Breast epithelium (tissue), 3 donors: ENCODE measurements around the gene KCNIP1.

Experiments used
- POLR2AphosphoS5 ChIP-seq, 3 donors: sonication (generic); formaldehyde crosslinking; IDR thresholded peaks; one replicate each; pipeline ENCODE4 v1.6.1; 2017; ENCODE audit warnings: antibody characterized with exemption in 3 of 3
- TF ChIP-seq, protein P1 (sequence below), 3 donors: fragments of 450-650 bp; IDR thresholded peaks; one replicate each; pipeline ENCODE4 v1.5.1; 2016 to 2017; ENCODE audit warnings: antibody characterized with exemption in 3 of 3, mild to moderate bottlenecking in 3 of 3, moderate library complexity in 3 of 3

DNA sequence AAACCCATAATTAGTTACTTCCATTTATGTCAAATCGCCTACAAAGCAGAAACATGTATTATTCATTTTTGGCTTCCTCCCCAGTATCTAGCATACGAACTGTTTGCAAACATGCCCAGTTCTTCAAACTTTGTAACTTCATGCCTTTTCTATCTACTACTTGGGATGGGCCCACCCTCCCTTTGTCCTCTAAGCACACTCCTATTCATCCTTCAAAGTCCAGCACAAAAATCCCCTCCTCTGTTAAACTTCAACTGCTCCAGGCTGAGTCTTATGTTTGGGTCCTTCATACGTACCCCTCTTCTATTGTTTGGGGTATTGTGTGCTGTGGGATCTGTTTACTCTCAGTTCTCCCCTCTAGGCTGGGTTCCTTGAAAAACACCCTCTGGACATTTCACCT is 55.5 kb downstream of the KCNIP1 start:
- TF ChIP-seq, protein P1, sequence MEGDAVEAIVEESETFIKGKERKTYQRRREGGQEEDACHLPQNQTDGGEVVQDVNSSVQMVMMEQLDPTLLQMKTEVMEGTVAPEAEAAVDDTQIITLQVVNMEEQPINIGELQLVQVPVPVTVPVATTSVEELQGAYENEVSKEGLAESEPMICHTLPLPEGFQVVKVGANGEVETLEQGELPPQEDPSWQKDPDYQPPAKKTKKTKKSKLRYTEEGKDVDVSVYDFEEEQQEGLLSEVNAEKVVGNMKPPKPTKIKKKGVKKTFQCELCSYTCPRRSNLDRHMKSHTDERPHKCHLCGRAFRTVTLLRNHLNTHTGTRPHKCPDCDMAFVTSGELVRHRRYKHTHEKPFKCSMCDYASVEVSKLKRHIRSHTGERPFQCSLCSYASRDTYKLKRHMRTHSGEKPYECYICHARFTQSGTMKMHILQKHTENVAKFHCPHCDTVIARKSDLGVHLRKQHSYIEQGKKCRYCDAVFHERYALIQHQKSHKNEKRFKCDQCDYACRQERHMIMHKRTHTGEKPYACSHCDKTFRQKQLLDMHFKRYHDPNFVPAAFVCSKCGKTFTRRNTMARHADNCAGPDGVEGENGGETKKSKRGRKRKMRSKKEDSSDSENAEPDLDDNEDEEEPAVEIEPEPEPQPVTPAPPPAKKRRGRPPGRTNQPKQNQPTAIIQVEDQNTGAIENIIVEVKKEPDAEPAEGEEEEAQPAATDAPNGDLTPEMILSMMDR (IDR thresholded peaks at IDR 0.05): no peak
- TF ChIP-seq POLR2AphosphoS5 (IDR thresholded peaks at IDR 0.05): no peak
